OCI-LY7 (cell line): Measurements from ENCODE around the gene LMOD2.

Experiments
- EZH2phosphoT487 ChIP-seq: fragments of 200-600 bp; sonication (generic); IDR thresholded peaks from 2 replicates; pipeline ENCODE4 v1.6.1; 2018; ENCODE audit warnings: low read depth, borderline replicate concordance, mild to moderate bottlenecking, mixed run types, antibody characterized with exemption, low read length, moderate library complexity, mixed read lengths
- TF ChIP-seq, protein P1 (sequence below): fragments of 200-600 bp; sonication (generic); conservative IDR thresholded peaks from 2 replicates; pipeline ENCODE4 v1.5.1; 2014; ENCODE audit warnings: mild to moderate bottlenecking, antibody characterized with exemption, low read length, moderate library complexity, mixed read lengths

GRCh38 chr7:123647106-123647730 is 8.4 kb upstream of the LMOD2 start:
- TF ChIP-seq, protein P1, sequence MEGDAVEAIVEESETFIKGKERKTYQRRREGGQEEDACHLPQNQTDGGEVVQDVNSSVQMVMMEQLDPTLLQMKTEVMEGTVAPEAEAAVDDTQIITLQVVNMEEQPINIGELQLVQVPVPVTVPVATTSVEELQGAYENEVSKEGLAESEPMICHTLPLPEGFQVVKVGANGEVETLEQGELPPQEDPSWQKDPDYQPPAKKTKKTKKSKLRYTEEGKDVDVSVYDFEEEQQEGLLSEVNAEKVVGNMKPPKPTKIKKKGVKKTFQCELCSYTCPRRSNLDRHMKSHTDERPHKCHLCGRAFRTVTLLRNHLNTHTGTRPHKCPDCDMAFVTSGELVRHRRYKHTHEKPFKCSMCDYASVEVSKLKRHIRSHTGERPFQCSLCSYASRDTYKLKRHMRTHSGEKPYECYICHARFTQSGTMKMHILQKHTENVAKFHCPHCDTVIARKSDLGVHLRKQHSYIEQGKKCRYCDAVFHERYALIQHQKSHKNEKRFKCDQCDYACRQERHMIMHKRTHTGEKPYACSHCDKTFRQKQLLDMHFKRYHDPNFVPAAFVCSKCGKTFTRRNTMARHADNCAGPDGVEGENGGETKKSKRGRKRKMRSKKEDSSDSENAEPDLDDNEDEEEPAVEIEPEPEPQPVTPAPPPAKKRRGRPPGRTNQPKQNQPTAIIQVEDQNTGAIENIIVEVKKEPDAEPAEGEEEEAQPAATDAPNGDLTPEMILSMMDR, result no peak
- TF ChIP-seq EZH2phosphoT487, result no peak
